GM21381 (cell line): ENCODE measurements around the gene CHIA.

ENCODE experiments used
- ATAC-seq: cut with Tn5 transposase; IDR thresholded peaks from one replicate; pipeline ENCODE4 v1.9.1; 2021; ENCODE audit warnings: mild to moderate bottlenecking, moderate library complexity; ENCODE audit not compliant: unreplicated experiment

CHIA gene

GRCh38 chr1:111361761-111362160 lies 71.1 kb downstream of the CHIA start:
- ATAC-seq, result no peak

DNA sequence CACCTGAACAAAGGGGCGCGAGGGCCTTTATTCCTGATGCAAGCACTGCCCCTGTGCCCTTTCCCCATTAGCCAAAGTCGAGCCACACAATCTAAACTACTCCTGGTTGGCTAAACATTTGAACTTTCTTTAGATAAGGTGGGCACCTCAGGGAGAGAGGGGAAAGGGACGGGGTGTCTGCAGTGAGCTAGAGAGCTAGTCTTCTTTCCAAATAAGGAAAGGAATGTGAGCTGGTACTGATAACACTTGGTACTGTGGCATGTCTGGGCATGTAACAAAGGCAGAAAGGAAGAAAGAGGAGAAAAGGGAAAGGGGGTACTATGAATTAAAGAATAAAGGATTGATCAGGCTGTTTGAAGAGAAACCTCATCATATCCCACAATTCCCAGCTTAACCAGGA lies 74.0 kb downstream of the CHIA start:
- ATAC-seq, result no peak

- ATAC-seq, result no peak
Observed at GRCh38 chr1:111366256-111366655, 75.6 kb downstream of the CHIA start.

GRCh38 chr1:111369177-111369576 lies 78.5 kb downstream of the CHIA start:
- no peak for ATAC-seq

DNA sequence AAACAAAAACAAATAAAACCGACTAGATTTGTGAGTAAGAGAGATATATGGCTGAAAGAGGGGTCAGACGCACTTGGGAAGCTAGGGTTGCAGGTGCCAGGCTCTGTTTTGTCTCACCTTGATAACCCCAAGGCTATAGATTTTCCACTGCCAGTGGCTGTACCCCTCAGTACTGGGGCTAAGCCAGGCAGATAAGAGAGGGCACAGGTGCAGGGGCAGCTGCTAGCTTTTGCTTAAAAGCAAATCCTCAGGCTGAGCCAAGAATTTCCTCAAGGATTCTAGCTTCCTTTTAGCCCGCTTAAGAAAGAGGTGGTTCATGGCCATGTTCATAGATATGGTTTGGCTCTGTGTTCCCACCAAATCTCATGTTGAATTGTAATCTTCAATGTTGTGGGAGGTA lies 79.0 kb downstream of the CHIA start:
- no peak for ATAC-seq
